K562 (cell line): ENCODE data around the gene CERS1. TPM values are rescaled to one million over a fixed set of nuclear protein-coding genes. Genes with fewer than 3 reads are reported as not detected.

Experiments
- BRCA1 ChIP-seq, 2 experiments: fragments of 450-650 bp in 1 of 2; sonication (generic) in 1 of 2; formaldehyde crosslinking in 1 of 2; IDR thresholded peaks; 2 replicates each; pipeline versions ENCODE4 v1.5.0 to v1.6.1; 2017 to 2020; ENCODE audit warnings: mild to moderate bottlenecking in 1 of 2, missing genetic modification reagents in 1 of 2
- CBX2 ChIP-seq: fragments of 200-600 bp; sonication (generic); IDR thresholded peaks from one replicate; pipeline ENCODE4 v1.6.1; 2012; ENCODE audit warnings: mild to moderate bottlenecking, low read length, inconsistent platforms; ENCODE audit not compliant: insufficient read depth, poor library complexity, severe bottlenecking
- DIDO1 ChIP-seq: fragments of 450-650 bp; IDR thresholded peaks from 2 replicates; pipeline ENCODE4 v1.6.1; 2016; ENCODE audit warnings: low read depth, missing biosample characterization, missing genetic modification characterization
- ELF4 ChIP-seq: fragments of 450-650 bp; formaldehyde crosslinking; IDR thresholded peaks from 2 replicates; pipeline ENCODE4 v1.4.0; 2022; ENCODE audit warnings: missing genetic modification characterization
- FOXM1 ChIP-seq, 2 experiments: fragments of 450-650 bp in 1 of 2; sonication (generic) in 1 of 2; formaldehyde crosslinking in 1 of 2; IDR thresholded peaks; 2 replicates each; pipeline versions ENCODE4 v1.6.1 to v1.9.0; 2017 to 2022; ENCODE audit warnings: low read depth in 2 of 2, mild to moderate bottlenecking in 2 of 2, missing genetic modification reagents in 1 of 2, moderate library complexity in 1 of 2
- HDGF ChIP-seq: fragments of 450-650 bp; IDR thresholded peaks from 2 replicates; pipeline ENCODE4 v1.6.1; 2016
- LARP7 ChIP-seq: fragments of 450-650 bp; IDR thresholded peaks from 2 replicates; pipeline ENCODE4 v1.6.1; 2016
- MEIS2 ChIP-seq: fragments of 450-650 bp; IDR thresholded peaks from 2 replicates; pipeline ENCODE4 v1.6.1; 2014; ENCODE audit warnings: mild to moderate bottlenecking; ENCODE audit not compliant: partially characterized antibody
- NCOA6 ChIP-seq: fragments of 450-650 bp; IDR thresholded peaks from 2 replicates; pipeline ENCODE4 v1.6.1; 2017; ENCODE audit warnings: mild to moderate bottlenecking
- PHF21A ChIP-seq: fragments of 450-650 bp; IDR thresholded peaks from 2 replicates; pipeline ENCODE4 v1.6.1; 2017; ENCODE audit warnings: low read depth, borderline replicate concordance
- POLR2G ChIP-seq: fragments of 200-400 bp; formaldehyde crosslinking; IDR thresholded peaks from 2 replicates; pipeline ENCODE4 v1.6.1; 2017; ENCODE audit warnings: low read depth, mild to moderate bottlenecking, antibody characterized with exemption, low read length, moderate library complexity
- SRSF7 ChIP-seq: fragments of 200-400 bp; formaldehyde crosslinking; optimal IDR thresholded peaks from 2 replicates; pipeline ENCODE3; 2017; ENCODE audit warnings: mild to moderate bottlenecking, low read depth, low read length
- U2AF1 ChIP-seq: fragments of 200-400 bp; formaldehyde crosslinking; optimal IDR thresholded peaks from 2 replicates; pipeline ENCODE3; 2017; ENCODE audit warnings: mild to moderate bottlenecking, low read depth, low read length, moderate library complexity
- XRCC3 ChIP-seq: fragments of 450-650 bp; IDR thresholded peaks from 2 replicates; pipeline ENCODE4 v1.6.1; 2017; ENCODE audit warnings: mild to moderate bottlenecking, moderate library complexity
- ZNF263 ChIP-seq: sonication (generic); formaldehyde crosslinking; IDR thresholded peaks from 2 replicates; pipeline ENCODE4 v1.8.0; 2022; ENCODE audit warnings: mild to moderate bottlenecking, missing genetic modification reagents, borderline replicate concordance
- ZNF785 ChIP-seq: fragments of 250-450 bp; sonication (Bioruptor Pico); IDR thresholded peaks from 2 replicates; pipeline ENCODE4 v1.4.0; 2020; ENCODE audit warnings: mild to moderate bottlenecking
- polyA plus RNA-seq, 8 experiments: library from polyadenylated mRNA; depleted of rRNA in 4 of 8; stranded (reverse) in 5 of 8; unstranded in 3 of 8; fragments of >200 nt; fragmentation: Nextera tagmentation in 2 of 8; fragmentation: Illumina TruSeq in 1 of 8; extraction: Ambion mirVana in 2 of 8; extraction: Trizol in 1 of 8; gene quantifications; 2 replicates each; pipeline versions ENCODE4 v1.2.1 to v1.2.3, GENCODE V29; 2011 to 2014; ENCODE audit warnings: inconsistent platforms in 1 of 8, missing spikeins in 1 of 8
- total RNA-seq, 7 experiments: library from RNA; depleted of rRNA in 6 of 7; stranded (reverse); fragments of >200 nt in 6 of 7; fragmentation: Illumina TruSeq in 2 of 7; extraction: Trizol in 2 of 7; gene quantifications; 2 replicates each; pipeline versions ENCODE4 v1.2.1 to v1.2.3, GENCODE V29; 2011 to 2021; ENCODE audit warnings: low replicate concordance in 1 of 7
- TF ChIP-seq, protein P1 (sequence below), 2 experiments: fragments of 450-650 bp; IDR thresholded peaks; 2 replicates each; pipeline ENCODE4 v1.6.1; 2018; ENCODE audit warnings: mild to moderate bottlenecking in 2 of 2, low read depth in 1 of 2; ENCODE audit not compliant: partially characterized antibody in 2 of 2
- TF ChIP-seq, protein P2 (sequence below), 2 experiments: fragments of 250-450 bp in 1 of 2; fragments of 450-650 bp in 1 of 2; sonication (Bioruptor Pico) in 1 of 2; IDR thresholded peaks; 2 replicates each; pipeline versions ENCODE4 v1.6.1 to v1.8.0; 2016 to 2021; ENCODE audit warnings: mild to moderate bottlenecking in 2 of 2, moderate library complexity in 2 of 2, missing compliant biosample characterization in 1 of 2, missing genetic modification characterization in 1 of 2
- TF ChIP-seq, protein P3 (sequence below): sonication (generic); formaldehyde crosslinking; IDR thresholded peaks from 2 replicates; pipeline ENCODE4 v1.8.0; 2022; ENCODE audit warnings: mild to moderate bottlenecking, missing genetic modification reagents, borderline replicate concordance

Gene CERS1
- total and polyA plus RNA-seq, 9 of the 15 experiments (the other 6 are each of a cell fraction or from before 2014, with no cell fraction given): 0.33 to 1.5 (median 0.86) TPM; not detected in 2

DNA sequence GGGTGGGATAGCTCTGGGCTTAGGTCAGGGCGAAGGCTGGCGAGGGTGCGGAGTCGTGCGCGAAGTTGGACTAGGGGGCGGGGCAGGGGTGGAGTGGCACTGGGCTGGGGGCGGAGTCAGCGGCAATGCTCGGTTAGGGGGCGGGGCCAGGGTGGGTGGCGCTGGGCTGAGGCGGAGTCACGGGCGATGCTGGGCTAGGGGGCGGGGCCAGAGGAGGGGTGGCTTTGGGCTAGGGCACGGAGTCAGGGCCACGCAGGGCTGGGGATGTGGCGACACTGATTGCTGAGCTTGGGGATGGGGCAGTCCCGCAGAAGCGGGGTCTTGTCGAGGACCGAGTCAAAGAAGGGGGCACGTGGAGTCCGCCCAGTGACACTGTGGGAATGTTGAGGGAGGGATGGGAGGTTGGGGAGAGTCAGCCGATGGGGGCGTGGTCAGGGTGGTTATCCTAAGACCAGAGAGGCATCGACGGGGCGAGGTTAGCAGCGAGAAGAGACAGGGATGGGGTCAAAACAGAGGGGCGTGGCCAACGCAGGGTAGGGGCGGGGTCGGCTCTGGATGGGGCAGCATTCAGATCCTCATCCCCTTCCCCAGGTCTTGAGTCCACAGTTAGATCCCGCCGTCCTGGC, 36.4 kb upstream of the CERS1 start (continued):
- TF ChIP-seq, protein P1, sequence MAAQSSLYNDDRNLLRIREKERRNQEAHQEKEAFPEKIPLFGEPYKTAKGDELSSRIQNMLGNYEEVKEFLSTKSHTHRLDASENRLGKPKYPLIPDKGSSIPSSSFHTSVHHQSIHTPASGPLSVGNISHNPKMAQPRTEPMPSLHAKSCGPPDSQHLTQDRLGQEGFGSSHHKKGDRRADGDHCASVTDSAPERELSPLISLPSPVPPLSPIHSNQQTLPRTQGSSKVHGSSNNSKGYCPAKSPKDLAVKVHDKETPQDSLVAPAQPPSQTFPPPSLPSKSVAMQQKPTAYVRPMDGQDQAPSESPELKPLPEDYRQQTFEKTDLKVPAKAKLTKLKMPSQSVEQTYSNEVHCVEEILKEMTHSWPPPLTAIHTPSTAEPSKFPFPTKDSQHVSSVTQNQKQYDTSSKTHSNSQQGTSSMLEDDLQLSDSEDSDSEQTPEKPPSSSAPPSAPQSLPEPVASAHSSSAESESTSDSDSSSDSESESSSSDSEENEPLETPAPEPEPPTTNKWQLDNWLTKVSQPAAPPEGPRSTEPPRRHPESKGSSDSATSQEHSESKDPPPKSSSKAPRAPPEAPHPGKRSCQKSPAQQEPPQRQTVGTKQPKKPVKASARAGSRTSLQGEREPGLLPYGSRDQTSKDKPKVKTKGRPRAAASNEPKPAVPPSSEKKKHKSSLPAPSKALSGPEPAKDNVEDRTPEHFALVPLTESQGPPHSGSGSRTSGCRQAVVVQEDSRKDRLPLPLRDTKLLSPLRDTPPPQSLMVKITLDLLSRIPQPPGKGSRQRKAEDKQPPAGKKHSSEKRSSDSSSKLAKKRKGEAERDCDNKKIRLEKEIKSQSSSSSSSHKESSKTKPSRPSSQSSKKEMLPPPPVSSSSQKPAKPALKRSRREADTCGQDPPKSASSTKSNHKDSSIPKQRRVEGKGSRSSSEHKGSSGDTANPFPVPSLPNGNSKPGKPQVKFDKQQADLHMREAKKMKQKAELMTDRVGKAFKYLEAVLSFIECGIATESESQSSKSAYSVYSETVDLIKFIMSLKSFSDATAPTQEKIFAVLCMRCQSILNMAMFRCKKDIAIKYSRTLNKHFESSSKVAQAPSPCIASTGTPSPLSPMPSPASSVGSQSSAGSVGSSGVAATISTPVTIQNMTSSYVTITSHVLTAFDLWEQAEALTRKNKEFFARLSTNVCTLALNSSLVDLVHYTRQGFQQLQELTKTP (IDR thresholded peaks at IDR 0.05; ENCODE audit: low read depth in 1 of 2, partially characterized antibody in 2 of 2): no peak
- TF ChIP-seq ELF4 (CRISPR knock-in tag): 0 out of 2 replicates have a peak, but pooled peaks have one; percentile 16
- no peak for TF ChIP-seq U2AF1
- no peak for TF ChIP-seq CBX2
- 0 out of 2 replicates have a peak, but pooled peaks have one; percentile 19 for TF ChIP-seq LARP7
- TF ChIP-seq DIDO1 (tag): no peak
- no peak for TF ChIP-seq MEIS2
- TF ChIP-seq BRCA1 (IDR thresholded peaks at IDR 0.05): no peak
- TF ChIP-seq BRCA1 (CRISPR knock-in tag; IDR thresholded peaks at IDR 0.05): no peak
- TF ChIP-seq, protein P2, sequence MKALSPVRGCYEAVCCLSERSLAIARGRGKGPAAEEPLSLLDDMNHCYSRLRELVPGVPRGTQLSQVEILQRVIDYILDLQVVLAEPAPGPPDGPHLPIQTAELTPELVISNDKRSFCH (CRISPR knock-in tag; IDR thresholded peaks at IDR 0.05): no peak
- TF ChIP-seq, protein P2 (tag; IDR thresholded peaks at IDR 0.05): no peak
- TF ChIP-seq POLR2G: no peak
- no peak for TF ChIP-seq SRSF7
- no peak for TF ChIP-seq NCOA6
- no peak for TF ChIP-seq ZNF785 (CRISPR knock-in tag)
- no peak for TF ChIP-seq FOXM1 (IDR thresholded peaks at IDR 0.05; ENCODE audit: low read depth)
- no peak for TF ChIP-seq FOXM1 (CRISPR knock-in tag; IDR thresholded peaks at IDR 0.05; ENCODE audit: low read depth)
- peak; percentile 34; the same call in 1 of the 2 replicates for TF ChIP-seq ZNF263 (CRISPR knock-in tag)
- TF ChIP-seq HDGF: peak; percentile 83; the same call in 1 of the 2 replicates
- TF ChIP-seq, protein P3, sequence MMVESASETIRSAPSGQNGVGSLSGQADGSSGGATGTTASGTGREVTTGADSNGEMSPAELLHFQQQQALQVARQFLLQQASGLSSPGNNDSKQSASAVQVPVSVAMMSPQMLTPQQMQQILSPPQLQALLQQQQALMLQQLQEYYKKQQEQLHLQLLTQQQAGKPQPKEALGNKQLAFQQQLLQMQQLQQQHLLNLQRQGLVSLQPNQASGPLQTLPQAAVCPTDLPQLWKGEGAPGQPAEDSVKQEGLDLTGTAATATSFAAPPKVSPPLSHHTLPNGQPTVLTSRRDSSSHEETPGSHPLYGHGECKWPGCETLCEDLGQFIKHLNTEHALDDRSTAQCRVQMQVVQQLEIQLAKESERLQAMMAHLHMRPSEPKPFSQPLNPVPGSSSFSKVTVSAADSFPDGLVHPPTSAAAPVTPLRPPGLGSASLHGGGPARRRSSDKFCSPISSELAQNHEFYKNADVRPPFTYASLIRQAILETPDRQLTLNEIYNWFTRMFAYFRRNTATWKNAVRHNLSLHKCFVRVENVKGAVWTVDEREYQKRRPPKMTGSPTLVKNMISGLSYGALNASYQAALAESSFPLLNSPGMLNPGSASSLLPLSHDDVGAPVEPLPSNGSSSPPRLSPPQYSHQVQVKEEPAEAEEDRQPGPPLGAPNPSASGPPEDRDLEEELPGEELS (CRISPR knock-in tag): no peak
- no peak for TF ChIP-seq XRCC3
- TF ChIP-seq PHF21A: peak; percentile 44; the same call in 1 of the 2 replicates
